Measurements from ENCODE around the gene USO1. TPM values are rescaled to one million over a fixed set of nuclear protein-coding genes. Genes with fewer than 3 reads are reported as not detected.

USO1 gene
- total RNA-seq, 1 donor from 2014 or later: 64.5 TPM

DNA sequence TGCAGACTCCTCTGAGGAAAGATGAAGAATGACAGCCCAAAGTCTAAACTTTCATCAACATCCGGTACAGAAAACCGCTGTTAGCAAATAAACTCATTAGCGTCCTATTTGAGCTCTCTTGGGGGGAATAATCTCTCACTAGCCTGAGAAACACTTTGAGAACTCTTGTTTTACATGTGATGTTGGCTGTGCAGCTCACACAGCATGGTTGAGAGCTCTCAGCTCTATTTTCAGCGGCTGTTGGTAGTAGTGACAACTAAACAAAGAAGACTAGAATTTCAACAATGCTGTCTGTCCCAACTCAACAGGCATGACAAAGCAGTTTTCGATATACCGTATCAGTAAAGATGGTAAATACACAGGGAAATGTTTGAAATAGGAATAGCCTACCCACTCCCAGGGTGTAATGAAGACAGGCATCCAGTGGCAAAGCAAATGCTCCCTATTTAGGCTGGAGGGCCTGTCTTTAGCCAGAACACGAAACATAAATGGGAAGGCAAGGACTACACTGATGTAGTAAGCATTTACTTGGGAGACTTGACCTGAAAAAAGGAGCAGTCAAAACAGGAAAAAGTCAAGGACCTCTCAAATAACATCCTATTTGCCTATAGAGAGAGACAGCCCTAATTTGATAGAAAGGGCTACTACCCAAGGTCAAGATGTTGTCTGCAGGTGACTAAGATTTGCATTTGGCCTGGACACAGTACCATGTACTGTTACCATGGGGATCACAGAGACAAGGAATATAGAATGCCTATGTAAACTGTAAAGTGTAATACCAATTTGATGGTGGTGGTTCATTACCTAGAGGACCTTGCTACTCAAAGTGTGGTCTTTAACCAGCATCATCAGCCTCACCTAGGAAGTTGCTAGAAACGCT lies 117.5 kb downstream of the USO1 start:
- DNase-seq (ENCODE audit: low spot score): no peak

DNA sequence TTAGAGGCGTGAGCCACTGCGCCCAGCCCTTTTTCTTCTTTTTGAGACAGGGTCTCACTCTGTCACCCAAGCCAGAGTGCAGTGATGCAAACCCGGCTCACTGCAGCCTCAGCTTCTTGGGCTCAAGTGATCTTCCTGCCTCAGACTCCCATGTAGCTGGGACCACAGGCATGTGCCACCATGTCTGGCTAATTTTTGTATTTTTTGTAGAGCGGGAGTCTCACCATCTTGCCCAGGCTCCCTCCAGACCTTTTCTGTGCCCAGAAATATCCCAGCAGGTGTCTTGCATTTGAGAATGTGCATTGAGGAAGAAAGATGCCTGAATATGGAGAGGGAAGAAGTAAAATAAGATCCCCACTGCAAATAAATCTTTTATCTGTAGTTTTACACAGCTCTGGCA lies 119.2 kb downstream of the USO1 start:
- no peak for DNase-seq (ENCODE audit: low spot score)

DNA sequence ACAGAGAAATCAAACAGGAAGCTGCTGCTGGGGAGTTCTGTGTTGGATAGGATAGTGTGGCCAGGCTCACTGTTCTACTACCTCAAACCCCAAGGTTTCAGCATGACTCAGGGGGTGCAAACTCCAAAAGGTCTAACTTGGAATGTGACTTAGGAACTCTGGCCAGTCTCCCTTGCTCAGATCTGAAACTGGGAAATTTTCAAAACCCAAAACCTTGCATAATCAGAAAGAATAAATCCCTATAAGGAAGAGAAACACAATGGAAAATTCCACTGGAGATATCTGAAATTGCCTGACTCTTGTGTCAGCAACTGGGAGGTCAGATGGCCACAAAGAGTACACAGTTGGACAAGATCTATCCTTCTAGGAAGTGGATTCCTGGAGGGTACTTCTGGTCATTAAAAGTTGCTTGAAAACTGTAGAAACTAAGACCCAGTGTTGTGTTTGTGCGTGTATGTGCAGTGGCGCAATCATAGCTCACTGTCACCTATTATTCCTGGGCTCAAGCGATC lies 119.8 kb downstream of the USO1 start:
- DNase-seq (ENCODE audit: low spot score): no peak

DNA sequence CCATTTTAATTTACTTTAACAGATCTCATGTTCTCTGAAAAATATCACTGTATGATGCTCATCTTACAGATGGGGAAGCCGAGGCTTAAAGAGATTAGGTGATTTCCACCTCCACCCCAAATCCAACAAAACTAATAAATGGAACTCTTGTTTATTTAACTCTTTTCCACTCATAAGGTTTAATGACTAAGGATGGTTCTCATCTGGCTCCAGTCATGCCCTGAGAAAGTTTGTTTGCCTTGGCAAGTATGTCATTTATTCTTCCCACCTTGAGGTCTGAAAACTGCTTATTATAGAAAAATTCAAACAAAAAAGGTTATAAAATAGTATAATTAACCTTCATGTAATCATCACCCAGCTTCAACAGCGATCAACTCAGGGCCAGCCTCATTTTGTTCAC lies 121.6 kb downstream of the USO1 start:
- no peak for DNase-seq (ENCODE audit: low spot score)

DNA sequence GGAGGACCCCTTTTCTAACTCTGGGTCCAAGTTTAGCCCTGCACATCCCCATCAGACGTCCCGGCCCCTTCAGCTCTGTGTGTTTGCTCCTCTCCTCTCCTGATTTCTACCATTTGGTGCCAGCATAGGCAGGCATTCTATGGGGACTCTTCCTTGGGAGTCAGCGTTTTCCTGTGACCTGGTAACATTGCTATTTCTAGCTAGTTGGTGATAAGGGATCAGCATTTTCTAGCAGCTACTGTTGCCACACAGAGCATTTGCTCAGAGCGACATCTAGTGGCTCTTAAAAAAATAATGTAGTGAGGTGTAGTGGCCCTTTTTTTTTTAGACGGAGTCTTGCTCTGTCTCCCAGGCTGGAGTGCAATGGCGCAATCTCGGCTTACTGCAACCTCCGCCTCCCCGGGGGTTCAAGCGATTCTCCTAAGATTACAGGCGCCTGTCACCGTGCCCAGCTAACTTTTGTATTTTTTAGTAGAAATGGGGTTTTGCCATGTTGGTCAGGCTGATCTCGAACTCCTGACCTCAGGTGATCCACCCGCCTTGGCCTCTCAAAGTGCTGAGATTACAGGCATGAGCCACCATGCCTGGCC lies 123.9 kb downstream of the USO1 start:
- peak; percentile 46 for DNase-seq (ENCODE audit: low spot score)

DNA sequence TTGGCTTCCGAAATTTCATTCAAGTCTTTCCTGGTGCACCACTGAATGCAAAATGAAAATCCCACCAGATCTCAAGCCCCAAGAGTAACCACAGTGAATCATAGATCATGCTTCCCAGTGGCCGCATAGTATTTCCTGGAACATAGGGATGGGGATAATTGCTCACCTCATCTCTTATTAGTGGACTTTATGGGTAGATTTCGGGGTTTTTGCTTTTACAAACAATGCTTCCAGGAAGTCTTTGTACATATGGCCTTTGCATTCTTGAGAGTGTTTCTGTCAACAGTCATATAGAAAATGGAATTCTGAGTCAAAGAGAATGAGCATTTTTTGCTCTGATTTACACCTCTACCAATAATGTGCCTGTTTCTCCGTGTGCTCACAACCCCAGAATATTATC lies 124.5 kb downstream of the USO1 start:
- no peak for DNase-seq (ENCODE audit: low spot score)

DNA sequence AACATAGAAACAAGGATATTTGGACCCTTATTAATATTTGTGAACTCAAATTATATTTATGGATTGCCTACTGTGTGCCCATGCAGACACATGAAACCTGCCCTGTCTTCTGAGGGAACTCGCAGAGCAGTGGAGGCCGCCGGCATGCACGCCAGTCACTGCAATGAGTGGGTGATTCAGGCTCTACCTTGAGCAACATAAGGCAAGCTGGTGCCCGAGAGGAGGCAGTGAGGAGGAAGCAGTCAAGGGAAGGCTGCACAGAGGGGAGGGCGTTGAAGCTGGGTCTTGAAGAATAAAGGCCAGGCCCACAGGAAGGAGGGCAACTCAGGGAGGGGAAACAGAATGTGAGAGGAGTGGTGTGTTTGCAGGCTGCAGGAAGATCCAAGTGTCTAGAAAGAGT lies 125.1 kb downstream of the USO1 start:
- no peak for DNase-seq (ENCODE audit: low spot score)

DNA sequence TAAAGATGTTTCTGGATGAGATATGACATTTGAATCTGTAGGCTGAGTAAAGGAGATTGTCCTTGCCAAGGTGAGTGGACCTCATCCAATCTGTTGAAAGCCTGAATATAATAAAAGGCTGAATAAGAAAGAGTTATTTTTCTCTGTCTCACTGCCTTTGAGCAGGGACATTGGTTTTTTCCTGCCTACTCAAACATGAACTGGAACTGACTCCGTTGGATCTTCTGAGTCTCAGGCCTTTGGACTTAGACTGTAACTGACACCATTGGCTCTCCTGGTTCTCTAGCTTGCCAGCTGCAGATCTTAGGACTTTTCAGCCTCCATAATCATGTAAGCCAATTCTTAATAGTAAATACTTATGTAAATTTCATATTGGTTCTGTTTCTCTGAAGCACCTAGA lies 134.3 kb downstream of the USO1 start:
- DNase-seq (ENCODE audit: low spot score): no peak

DNA sequence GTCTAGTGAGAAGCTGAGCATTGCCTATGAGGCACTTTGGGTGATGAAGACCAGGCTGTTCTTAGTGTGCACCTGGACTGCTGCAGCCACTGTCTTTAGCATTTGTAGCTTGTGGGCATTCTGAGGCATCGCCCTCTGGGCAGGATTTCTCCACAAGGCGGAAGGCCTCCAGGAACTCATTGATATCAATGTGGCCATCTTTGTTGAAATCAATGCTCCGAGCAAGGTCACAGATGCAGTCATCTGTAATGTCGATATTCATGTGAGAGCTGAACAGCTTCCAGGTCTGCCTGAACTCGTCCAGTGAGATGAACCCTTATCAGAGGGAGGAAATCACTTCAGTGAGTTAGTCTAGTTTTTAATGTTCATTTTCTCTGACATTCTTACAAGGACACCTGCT lies 136.2 kb downstream of the USO1 start:
- no peak for DNase-seq (ENCODE audit: low spot score)

Other genes with a start within 250 kb of the USO1 start
- 28.8 TPM for gene RCHY1, start 210.2 kb upstream of the USO1 start, total RNA-seq
- gene THAP6, start 210.1 kb upstream of the USO1 start, total RNA-seq: 30.8 TPM
- not detected for gene ODAPH, start 168.5 kb upstream of the USO1 start, total RNA-seq
- gene CDKL2, start 94.0 kb upstream of the USO1 start, total RNA-seq: 1.1 TPM
- gene G3BP2, start 51.2 kb upstream of the USO1 start, total RNA-seq: 123 TPM
- gene PPEF2, start 177.9 kb downstream of the USO1 start, total RNA-seq: not detected
- gene NAAA, start 216.4 kb downstream of the USO1 start, total RNA-seq: 34.8 TPM

Measured in ureter (tissue), 1 donor.